HG02981 (cell line): ENCODE measurements around the gene PCDH8.

Source experiments
- ATAC-seq: cut with Tn5 transposase; IDR thresholded peaks from one replicate; pipeline ENCODE4 v1.9.1; 2021; ENCODE audit warnings: mild to moderate bottlenecking, moderate library complexity; ENCODE audit not compliant: unreplicated experiment

Gene PCDH8

GRCh38 chr13:52848455-52849195, at the start of gene PCDH8:
Gene PCDH8 (minus strand): TSS chr13:52848640. CDS start chr13:52848436, 204 bp downstream.
- ATAC-seq, result no peak

- ATAC-seq, result no peak
These were observed 48.6 kb upstream of the PCDH8 start for GRCh38 chr13:52896827-52897659.

GRCh38 chr13:52894413-52894812, 46.0 kb upstream of the PCDH8 start:
- no peak for ATAC-seq

- ATAC-seq, result no peak
These were observed 44.5 kb upstream of the PCDH8 start for GRCh38 chr13:52892925-52893324.

GRCh38 chr13:52891706-52892105, 43.3 kb upstream of the PCDH8 start:
- no peak for ATAC-seq

- no peak for ATAC-seq
These were observed 38.7 kb upstream of the PCDH8 start for GRCh38 chr13:52887165-52887564.

GRCh38 chr13:52885141-52885540, 36.7 kb upstream of the PCDH8 start:
- ATAC-seq, result no peak

GRCh38 chr13:52884429-52885010, 36.1 kb upstream of the PCDH8 start:
- ATAC-seq, result no peak

GRCh38 chr13:52882785-52883184, 34.3 kb upstream of the PCDH8 start:
- ATAC-seq, result no peak

GRCh38 chr13:52879950-52880741, 31.7 kb upstream of the PCDH8 start:
- ATAC-seq, result no peak

- ATAC-seq, result no peak
These were observed 30.4 kb upstream of the PCDH8 start for GRCh38 chr13:52878831-52879230.

- no peak for ATAC-seq
These were observed 21.7 kb upstream of the PCDH8 start for GRCh38 chr13:52870143-52870542.

GRCh38 chr13:52869621-52870020, 21.2 kb upstream of the PCDH8 start:
- no peak for ATAC-seq

- no peak for ATAC-seq
These were observed 20.6 kb upstream of the PCDH8 start for GRCh38 chr13:52869050-52869449.

GRCh38 chr13:52868190-52868589, 19.8 kb upstream of the PCDH8 start:
- no peak for ATAC-seq

- ATAC-seq, result no peak
These were observed 16.5 kb upstream of the PCDH8 start for GRCh38 chr13:52864941-52865340.

GRCh38 chr13:52862358-52863206, 14.1 kb upstream of the PCDH8 start:
- ATAC-seq, result no peak

- ATAC-seq, result no peak
These were observed 4.0 kb upstream of the PCDH8 start for GRCh38 chr13:52852444-52852843.

- ATAC-seq, result peak; percentile 83
These were observed 2.9 kb upstream of the PCDH8 start for GRCh38 chr13:52851137-52851962.
